Activated naive CD4-positive, alpha-beta T cell treated with anti-CD3 and anti-CD28 coated beads, Interleukin-2, amount 50 U/mL, for 72 hours (primary cell): ENCODE data around the gene MLLT6. TPM values are rescaled to one million over a fixed set of nuclear protein-coding genes. Genes with fewer than 3 reads are reported as not detected.
"Not testable (repeated sequence)": the region's sequence is repeated elsewhere in the genome, so short reads cannot be mapped to it uniquely, and the experiment has no call there.

Experiments
- ATAC-seq, 2 donors: fragments of 150-1000 bp; cut with Tn5 transposase; 2 replicates each; pipeline ENCODE4 v1.10.0; 2021; ENCODE audit warnings: mild to moderate bottlenecking in 2 of 2, moderate library complexity in 2 of 2
- DNase-seq, 2 donors: peaks; one replicate each; pipeline ENCODE4 v3.0.0; 2021 to 2022; ENCODE audit warnings: low spot score in 2 of 2
- H3K27ac Mint-ChIP-seq, 2 donors: one replicate each; pipeline ENCODE4 v1.8.0; 2022; ENCODE audit warnings: mild to moderate bottlenecking in 2 of 2, mixed read lengths in 2 of 2
- H3K36me3 Mint-ChIP-seq, 2 donors: one replicate each; pipeline ENCODE4 v1.8.0; 2022; ENCODE audit warnings: mixed read lengths in 2 of 2
- H3K9me3 Mint-ChIP-seq, 2 donors: one replicate each; pipeline ENCODE4 v1.8.0; 2022; ENCODE audit warnings: mixed read lengths in 2 of 2
- total RNA-seq, 2 donors: library from RNA; stranded (reverse); gene quantifications; one replicate each; pipeline ENCODE4 v1.2.3, GENCODE V29; 2022

The MLLT6 gene
- total RNA-seq, 2 donors from 2014 or later, result 204 to 288 TPM

GRCh38 chr17:38712593-38712992 lies 7.5 kb downstream of the MLLT6 start:
- H3K36me3 Mint-ChIP-seq, result peaks cover 14 to 28% of the 10 kb centered on the region in 2 donors
- ATAC-seq, result no peak
- DNase-seq, result no peak
- peak overlapping the region in 1 of 2 donors; percentile 28 for H3K27ac Mint-ChIP-seq
- no peaks in the 10 kb centered on the region for H3K9me3 Mint-ChIP-seq

DNA sequence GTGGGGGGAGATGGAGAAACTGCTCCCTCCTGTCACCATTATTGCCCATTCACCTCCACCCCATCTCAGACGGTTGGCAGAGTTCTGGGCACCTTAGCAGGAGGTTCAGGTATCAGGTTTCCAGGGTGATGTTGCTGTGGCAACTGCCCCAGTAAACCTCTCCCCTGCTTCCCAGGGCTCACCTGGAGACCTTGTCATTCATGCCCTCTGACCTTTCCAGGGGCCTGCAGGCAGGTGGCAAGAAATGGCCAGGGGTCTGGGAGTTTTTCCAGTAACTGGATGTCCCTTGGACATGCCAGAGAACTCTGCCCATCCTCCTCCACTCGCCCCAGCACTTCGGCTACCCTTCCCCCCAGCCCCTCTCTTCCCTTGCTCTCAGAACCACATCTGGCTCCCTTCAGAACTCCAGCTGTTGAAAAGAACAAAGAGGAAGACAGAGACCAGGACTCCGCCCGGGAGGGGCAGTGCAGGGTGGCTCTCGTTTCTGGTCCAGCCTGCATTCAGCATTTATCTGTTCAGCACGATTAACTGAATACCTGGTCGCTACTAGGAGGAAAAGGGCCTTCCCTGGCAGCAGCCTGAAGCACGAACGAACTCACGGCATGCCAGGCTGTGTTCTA lies 8.5 kb downstream of the MLLT6 start:
- ATAC-seq, result no peak

GRCh38 chr17:38715216-38715943 lies 10.3 kb downstream of the MLLT6 start:
- ATAC-seq (peak in 1 of 2 donors; percentile 74), DNase-seq (no peak)
- peaks cover 6 to 15% of the 10 kb centered on the region in 2 donors for H3K36me3 Mint-ChIP-seq
- no peaks in the 10 kb centered on the region for H3K9me3 Mint-ChIP-seq
- H3K27ac Mint-ChIP-seq, result peak overlapping the region; percentile 86 to 96

More for the DNA sequence above, 8.5 kb downstream of the MLLT6 start:
- Mint-ChIP-seq H3K36me3 (peaks cover 10 to 21% of the 10 kb centered on the region in 2 donors), H3K27ac (no peak overlapping the region), H3K9me3 (no peaks in the 10 kb centered on the region)
- no peak for DNase-seq

- Mint-ChIP-seq H3K36me3 (peaks cover 4 to 24% of the 10 kb centered on the region in 2 donors), H3K27ac (peak overlapping the region; percentile 86 to 96), H3K9me3 (no peaks in the 10 kb centered on the region)
- ATAC-seq, result no peak
- DNase-seq, result no peak
Observed at GRCh38 chr17:38716368-38717005, 11.4 kb downstream of the MLLT6 start.

GRCh38 chr17:38717139-38717745 lies 12.2 kb downstream of the MLLT6 start:
- ATAC-seq (no peak), DNase-seq (no peak)
- Mint-ChIP-seq H3K9me3 (no peaks in the 10 kb centered on the region), H3K36me3 (peaks cover 4 to 24% of the 10 kb centered on the region in 2 donors), H3K27ac (peak overlapping the region; percentile 74 to 84)

GRCh38 chr17:38719289-38719942 lies 14.3 kb downstream of the MLLT6 start:
- H3K27ac Mint-ChIP-seq, result peak overlapping the region; percentile 29 to 74
- ATAC-seq, result no peak
- H3K36me3 Mint-ChIP-seq, result peaks cover 4 to 26% of the 10 kb centered on the region in 2 donors
- H3K9me3 Mint-ChIP-seq, result no peaks in the 10 kb centered on the region
- no peak for DNase-seq

- H3K9me3 Mint-ChIP-seq, result no peaks in the 10 kb centered on the region
- DNase-seq (no peak), ATAC-seq (no peak)
- H3K27ac Mint-ChIP-seq, result peak overlapping the region in 1 of 2 donors; percentile 29
- peaks cover 4 to 20% of the 10 kb centered on the region in 2 donors for H3K36me3 Mint-ChIP-seq
Observed at GRCh38 chr17:38719943-38720641, 15.0 kb downstream of the MLLT6 start.

DNA sequence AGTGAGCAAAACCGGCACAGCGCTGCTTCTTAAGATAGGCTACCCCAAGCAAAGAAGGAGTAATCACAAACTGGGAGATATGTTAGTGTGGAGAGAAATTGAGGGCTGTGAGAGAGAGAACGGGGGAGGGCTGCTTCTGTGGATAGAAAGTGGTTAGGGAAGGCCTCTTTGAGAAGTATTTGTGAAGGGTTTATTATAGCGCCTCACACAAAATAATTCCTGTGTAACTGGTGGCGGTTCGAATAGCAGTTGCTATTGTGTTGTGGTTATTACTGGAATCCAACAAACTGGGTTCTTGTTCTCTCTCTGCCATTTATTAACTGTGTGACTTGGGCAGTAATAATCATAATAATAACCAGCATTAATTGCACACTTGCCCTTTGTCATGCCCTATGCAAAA lies 15.9 kb downstream of the MLLT6 start:
- H3K9me3 Mint-ChIP-seq, result no peaks in the 10 kb centered on the region
- ATAC-seq, result no peak
- H3K27ac Mint-ChIP-seq, result peak overlapping the region in 1 of 2 donors; percentile 26
- no peak for DNase-seq
- peaks cover 4 to 20% of the 10 kb centered on the region in 2 donors for H3K36me3 Mint-ChIP-seq

GRCh38 chr17:38721802-38722201 lies 16.7 kb downstream of the MLLT6 start:
- peaks cover 4 to 20% of the 10 kb centered on the region in 2 donors for H3K36me3 Mint-ChIP-seq
- ATAC-seq (no peak), DNase-seq (no peak)
- H3K9me3 Mint-ChIP-seq, result no peaks in the 10 kb centered on the region
- H3K27ac Mint-ChIP-seq, result no peak overlapping the region

DNA sequence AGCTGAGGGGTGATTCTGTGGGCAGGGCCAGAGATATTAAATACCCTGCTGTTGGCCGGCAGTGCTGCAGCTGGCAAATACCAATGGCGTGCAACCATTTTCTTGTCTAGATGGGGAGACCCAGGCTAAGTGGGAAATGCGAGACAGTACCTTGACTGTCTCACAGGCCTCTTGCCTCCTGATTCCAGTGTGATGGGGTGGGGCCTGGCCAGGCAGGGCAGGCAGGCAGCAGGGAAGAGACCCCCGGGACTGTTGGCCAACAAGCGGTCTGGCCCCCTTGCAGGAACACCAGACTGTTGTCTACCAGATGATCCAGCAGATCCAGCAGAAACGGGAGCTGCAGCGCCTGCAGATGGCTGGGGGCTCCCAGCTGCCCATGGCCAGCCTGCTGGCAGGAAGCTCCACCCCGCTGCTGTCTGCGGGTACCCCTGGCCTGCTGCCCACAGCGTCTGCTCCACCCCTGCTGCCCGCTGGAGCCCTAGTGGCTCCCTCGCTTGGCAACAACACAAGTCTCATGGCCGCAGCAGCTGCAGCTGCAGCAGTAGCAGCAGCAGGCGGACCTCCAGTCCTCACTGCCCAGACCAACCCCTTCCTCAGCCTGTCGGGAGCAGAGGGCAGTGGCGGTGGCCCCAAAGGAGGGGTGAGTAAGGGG lies 19.4 kb downstream of the MLLT6 start:
- DNase-seq, result no peak
- Mint-ChIP-seq H3K9me3 (peaks cover 0 to 6% of the 10 kb centered on the region in 2 donors), H3K36me3 (peaks cover 4 to 25% of the 10 kb centered on the region in 2 donors), H3K27ac (peak overlapping the region in 1 of 2 donors; percentile 46)
- ATAC-seq, result no peak

DNA sequence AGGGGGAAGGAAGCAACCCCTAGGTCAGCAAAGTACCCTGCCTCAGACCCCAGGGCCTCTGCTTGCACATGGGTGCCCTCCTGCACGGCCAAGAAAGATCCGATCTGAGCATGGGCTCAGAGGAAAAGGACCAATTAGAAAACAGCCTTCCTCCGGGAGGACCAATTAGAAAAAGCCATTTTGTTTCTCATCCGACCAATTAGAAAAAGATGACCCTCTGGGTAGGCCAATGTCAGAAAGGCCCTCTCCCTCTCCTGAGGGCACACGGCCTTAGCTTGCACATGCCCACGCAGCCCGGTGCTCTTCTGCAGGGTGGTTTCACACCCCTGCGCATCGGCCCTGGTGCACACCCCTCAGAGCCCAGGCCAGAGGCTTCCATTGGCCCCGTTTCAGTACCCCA lies 20.0 kb downstream of the MLLT6 start:
- DNase-seq, result no peak
- peaks cover 0 to 6% of the 10 kb centered on the region in 2 donors for H3K9me3 Mint-ChIP-seq
- H3K27ac Mint-ChIP-seq, result peak overlapping the region in 1 of 2 donors; percentile 46

GRCh38 chr17:38726145-38726544 lies 21.1 kb downstream of the MLLT6 start:
- H3K9me3 Mint-ChIP-seq, DNase-seq, ATAC-seq: not testable (repeated sequence)
- Mint-ChIP-seq H3K36me3 (peaks cover 5 to 23% of the 10 kb centered on the region in 2 donors), H3K27ac (peak overlapping the region; percentile 55 to 61)

More for the DNA sequence above, 20.0 kb downstream of the MLLT6 start:
- ATAC-seq, result no peak
- peaks cover 4 to 25% of the 10 kb centered on the region in 2 donors for H3K36me3 Mint-ChIP-seq

- ATAC-seq (peak; percentile 65 to 66), DNase-seq (peak; percentile 68 to 83)
- peaks cover 10 to 25% of the 10 kb centered on the region in 2 donors for H3K36me3 Mint-ChIP-seq
- H3K27ac Mint-ChIP-seq, result peak overlapping the region; percentile 62 to 98
- peaks cover 0 to 6% of the 10 kb centered on the region in 2 donors for H3K9me3 Mint-ChIP-seq
Observed at GRCh38 chr17:38727736-38728135, 22.7 kb downstream of the MLLT6 start.

GRCh38 chr17:38728290-38728831 lies 23.3 kb downstream of the MLLT6 start:
- Mint-ChIP-seq H3K36me3 (peaks cover 10 to 21% of the 10 kb centered on the region in 2 donors), H3K27ac (peak overlapping the region; percentile 62 to 98), H3K9me3 (peaks cover 0 to 6% of the 10 kb centered on the region in 2 donors)
- DNase-seq (peak in 1 of 2 donors; percentile 28), ATAC-seq (peak; percentile 2 to 3)

DNA sequence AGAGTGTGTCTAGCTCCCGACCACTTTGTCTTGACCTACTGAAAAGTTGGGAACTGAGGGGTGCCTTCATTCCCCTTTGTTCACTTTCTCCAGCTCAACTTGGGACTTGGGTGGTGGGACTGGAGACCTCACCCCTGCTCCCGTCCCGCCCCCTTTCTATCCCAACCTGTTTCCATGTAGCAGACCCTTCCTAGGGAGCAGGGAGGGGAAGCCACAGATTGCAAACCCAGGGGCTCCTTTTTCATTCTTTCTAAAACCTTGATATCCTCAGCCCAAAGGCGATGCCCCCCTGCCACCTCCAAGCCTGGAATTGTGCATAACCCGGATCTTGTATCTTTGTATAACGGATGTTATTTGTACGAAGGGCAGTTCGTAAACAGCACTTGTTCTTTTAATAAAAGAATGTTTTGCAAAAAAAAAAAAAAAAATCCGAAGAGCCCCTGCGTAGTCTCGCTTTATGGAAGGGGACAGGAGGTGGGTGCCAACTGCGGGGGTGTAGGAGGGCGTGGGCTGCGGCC lies 24.4 kb downstream of the MLLT6 start:
- H3K36me3 Mint-ChIP-seq, result peaks cover 10 to 21% of the 10 kb centered on the region in 2 donors
- H3K27ac Mint-ChIP-seq, result peak overlapping the region; percentile 62 to 93
- H3K9me3 Mint-ChIP-seq, result peaks cover 0 to 6% of the 10 kb centered on the region in 2 donors
- DNase-seq, result no peak
- no peak for ATAC-seq
